ENCODE data around the gene NUP214.
"Not testable (repeated sequence)": the region's sequence is repeated elsewhere in the genome, so short reads cannot be mapped to it uniquely, and the experiment has no call there.

Gene NUP214

GRCh38 chr9:131191032-131191431 is 65.6 kb downstream of the NUP214 start:
- in situ Hi-C loops (cut with HindIII; ENCODE audit: low sequenced_read_pairs), result not testable (repeated sequence)

GRCh38 chr9:131191857-131192256 is 66.5 kb downstream of the NUP214 start:
- in situ Hi-C loops (cut with HindIII; ENCODE audit: low sequenced_read_pairs), result no loop called here

GRCh38 chr9:131193051-131193450 is 67.7 kb downstream of the NUP214 start:
- in situ Hi-C loops (cut with HindIII; ENCODE audit: low sequenced_read_pairs), result no loop called here

GRCh38 chr9:131194762-131195161 is 69.4 kb downstream of the NUP214 start:
- in situ Hi-C loops (cut with HindIII; ENCODE audit: low sequenced_read_pairs), result no loop called here

GRCh38 chr9:131197160-131197911 is 72.0 kb downstream of the NUP214 start:
- in situ Hi-C loops (cut with HindIII; ENCODE audit: low sequenced_read_pairs), result no loop called here

- in situ Hi-C loops (cut with HindIII; ENCODE audit: low sequenced_read_pairs), result no loop called here
These were observed 72.8 kb downstream of the NUP214 start for GRCh38 chr9:131198041-131198715.

- in situ Hi-C loops (cut with HindIII; ENCODE audit: low sequenced_read_pairs), result no loop called here
These were observed 76.5 kb downstream of the NUP214 start for GRCh38 chr9:131201856-131202255.

- in situ Hi-C loops (cut with HindIII; ENCODE audit: low sequenced_read_pairs), result no loop called here
These were observed 78.2 kb downstream of the NUP214 start for GRCh38 chr9:131203431-131204218.

GRCh38 chr9:131204285-131204684 is 78.9 kb downstream of the NUP214 start:
- in situ Hi-C loops (cut with HindIII; ENCODE audit: low sequenced_read_pairs), result no loop called here

GRCh38 chr9:131206495-131206894 is 81.1 kb downstream of the NUP214 start:
- in situ Hi-C loops (cut with HindIII; ENCODE audit: low sequenced_read_pairs), result no loop called here

GRCh38 chr9:131211920-131212319 is 86.5 kb downstream of the NUP214 start:
- in situ Hi-C loops (cut with HindIII; ENCODE audit: low sequenced_read_pairs), result not testable (repeated sequence)

- in situ Hi-C loops (cut with HindIII; ENCODE audit: low sequenced_read_pairs), result no loop called here
These were observed 89.0 kb downstream of the NUP214 start for GRCh38 chr9:131214286-131214856.

GRCh38 chr9:131214876-131215275 is 89.5 kb downstream of the NUP214 start:
- in situ Hi-C loops (cut with HindIII; ENCODE audit: low sequenced_read_pairs), result no loop called here

GRCh38 chr9:131216806-131217205 is 91.4 kb downstream of the NUP214 start:
- in situ Hi-C loops (cut with HindIII; ENCODE audit: low sequenced_read_pairs), result no loop called here

GRCh38 chr9:131217331-131218031 is 92.1 kb downstream of the NUP214 start:
- in situ Hi-C loops (cut with HindIII; ENCODE audit: low sequenced_read_pairs), result no loop called here

- in situ Hi-C loops (cut with HindIII; ENCODE audit: low sequenced_read_pairs), result no loop called here
These were observed 93.0 kb downstream of the NUP214 start for GRCh38 chr9:131218370-131218769.

GRCh38 chr9:131220485-131220884 is 95.1 kb downstream of the NUP214 start:
- in situ Hi-C loops (cut with HindIII; ENCODE audit: low sequenced_read_pairs), result no loop called here

GRCh38 chr9:131222460-131222859 is 97.1 kb downstream of the NUP214 start:
- in situ Hi-C loops (cut with HindIII; ENCODE audit: low sequenced_read_pairs), result no loop called here

GRCh38 chr9:131226226-131226625 is 100.8 kb downstream of the NUP214 start:
- in situ Hi-C loops (cut with HindIII; ENCODE audit: low sequenced_read_pairs), result no loop called here

GRCh38 chr9:131227112-131227958 is 101.9 kb downstream of the NUP214 start:
- in situ Hi-C loops (cut with HindIII; ENCODE audit: low sequenced_read_pairs), result no loop called here

All from DLD1 (cell line).